Stimulated activated memory B cell treated with anti-CD40 and anti-IgM and Interleukin-4, amounts not matched to agents 10 μg/mL and 1 μg/mL and 100 μg/mL, for 72 hours (primary cell): ENCODE measurements around the gene AGPS.

Experiments
- ATAC-seq: fragments of 150-1000 bp; cut with Tn5 transposase; 2 replicates; pipeline ENCODE4 v1.10.0; 2021
- H3K27ac Mint-ChIP-seq: one replicate; pipeline ENCODE4 v1.8.0; 2022; ENCODE audit warnings: mild to moderate bottlenecking, mixed read lengths
- H3K27me3 Mint-ChIP-seq: one replicate; pipeline ENCODE4 v1.8.0; 2022; ENCODE audit warnings: mixed read lengths
- H3K36me3 Mint-ChIP-seq: one replicate; pipeline ENCODE4 v1.8.0; 2022; ENCODE audit warnings: mixed read lengths
- H3K4me1 Mint-ChIP-seq: one replicate; pipeline ENCODE4 v1.8.0; 2022; ENCODE audit warnings: mixed read lengths
- H3K4me3 Mint-ChIP-seq: one replicate; pipeline ENCODE4 v1.8.0; 2022; ENCODE audit warnings: mild to moderate bottlenecking, moderate library complexity, mixed read lengths
- H3K9me3 Mint-ChIP-seq: one replicate; pipeline ENCODE4 v1.8.0; 2022; ENCODE audit warnings: mixed read lengths

AGPS gene

GRCh38 chr2:177577075-177577474, 184.5 kb downstream of the AGPS start:
- no peaks in the 10 kb centered on the region for H3K27me3 Mint-ChIP-seq
- H3K4me3 Mint-ChIP-seq = no peak overlapping the region
- no peak overlapping the region for H3K27ac Mint-ChIP-seq
- H3K4me1 Mint-ChIP-seq = no peaks in the 10 kb centered on the region
- H3K36me3 Mint-ChIP-seq = no peaks in the 10 kb centered on the region
- peaks cover 2% of the 10 kb centered on the region for H3K9me3 Mint-ChIP-seq
- no peak for ATAC-seq

- no peak for ATAC-seq
- Mint-ChIP-seq H3K4me3 (no peak overlapping the region), H3K4me1 (no peaks in the 10 kb centered on the region), H3K27ac (no peak overlapping the region), H3K27me3 (no peaks in the 10 kb centered on the region), H3K9me3 (peaks cover 3% of the 10 kb centered on the region), H3K36me3 (no peaks in the 10 kb centered on the region)
Measured at GRCh38 chr2:177578454-177578853, 185.9 kb downstream of the AGPS start.

- H3K27me3 Mint-ChIP-seq = no peaks in the 10 kb centered on the region
- no peaks in the 10 kb centered on the region for H3K36me3 Mint-ChIP-seq
- H3K4me1 Mint-ChIP-seq = no peaks in the 10 kb centered on the region
- no peak overlapping the region for H3K27ac Mint-ChIP-seq
- no peak for ATAC-seq
- H3K4me3 Mint-ChIP-seq = no peak overlapping the region
- peaks cover 3% of the 10 kb centered on the region for H3K9me3 Mint-ChIP-seq
Measured at GRCh38 chr2:177579486-177580036, 187.0 kb downstream of the AGPS start.

- Mint-ChIP-seq H3K27me3 (no peaks in the 10 kb centered on the region), H3K27ac (no peak overlapping the region), H3K9me3 (peaks cover 3% of the 10 kb centered on the region), H3K4me3 (no peak overlapping the region), H3K36me3 (no peaks in the 10 kb centered on the region), H3K4me1 (no peaks in the 10 kb centered on the region)
- ATAC-seq = no peak
Measured at GRCh38 chr2:177582000-177582399, 189.4 kb downstream of the AGPS start.

GRCh38 chr2:177584030-177584692, 191.6 kb downstream of the AGPS start:
- Mint-ChIP-seq H3K9me3 (peaks cover 3% of the 10 kb centered on the region), H3K4me1 (no peaks in the 10 kb centered on the region), H3K36me3 (no peaks in the 10 kb centered on the region), H3K27me3 (no peaks in the 10 kb centered on the region), H3K4me3 (no peak overlapping the region), H3K27ac (no peak overlapping the region)
- no peak for ATAC-seq

- no peaks in the 10 kb centered on the region for H3K4me1 Mint-ChIP-seq
- H3K9me3 Mint-ChIP-seq = peaks cover 3% of the 10 kb centered on the region
- ATAC-seq = no peak
- H3K4me3 Mint-ChIP-seq = no peak overlapping the region
- H3K27me3 Mint-ChIP-seq = no peaks in the 10 kb centered on the region
- no peak overlapping the region for H3K27ac Mint-ChIP-seq
- H3K36me3 Mint-ChIP-seq = no peaks in the 10 kb centered on the region
Measured at GRCh38 chr2:177585234-177585863, 192.8 kb downstream of the AGPS start.

GRCh38 chr2:177586154-177586553, 193.6 kb downstream of the AGPS start:
- no peak for ATAC-seq
- Mint-ChIP-seq H3K27me3 (peaks cover 5% of the 10 kb centered on the region), H3K9me3 (peaks cover 3% of the 10 kb centered on the region), H3K4me1 (no peaks in the 10 kb centered on the region), H3K27ac (no peak overlapping the region), H3K36me3 (no peaks in the 10 kb centered on the region), H3K4me3 (no peak overlapping the region)

- Mint-ChIP-seq H3K4me3 (no peak overlapping the region), H3K27me3 (peaks cover 8% of the 10 kb centered on the region), H3K36me3 (no peaks in the 10 kb centered on the region)
Measured at GRCh38 chr2:177587371-177587770, 194.8 kb downstream of the AGPS start.

GRCh38 chr2:177588671-177589070, 196.1 kb downstream of the AGPS start:
- Mint-ChIP-seq H3K36me3 (no peaks in the 10 kb centered on the region), H3K27me3 (peaks cover 8% of the 10 kb centered on the region), H3K27ac (no peak overlapping the region), H3K4me1 (no peaks in the 10 kb centered on the region), H3K9me3 (no peaks in the 10 kb centered on the region), H3K4me3 (no peak overlapping the region)
- no peak for ATAC-seq

More at GRCh38 chr2:177587371-177587770, 194.8 kb downstream of the AGPS start:
- H3K9me3 Mint-ChIP-seq = no peaks in the 10 kb centered on the region
- no peak overlapping the region for H3K27ac Mint-ChIP-seq
- no peak for ATAC-seq
- H3K4me1 Mint-ChIP-seq = no peaks in the 10 kb centered on the region

GRCh38 chr2:177589186-177589585, 196.6 kb downstream of the AGPS start:
- no peaks in the 10 kb centered on the region for H3K36me3 Mint-ChIP-seq
- ATAC-seq = no peak
- no peak overlapping the region for H3K27ac Mint-ChIP-seq
- H3K27me3 Mint-ChIP-seq = peaks cover 8% of the 10 kb centered on the region
- H3K4me3 Mint-ChIP-seq = no peak overlapping the region
- no peaks in the 10 kb centered on the region for H3K9me3 Mint-ChIP-seq
- H3K4me1 Mint-ChIP-seq = no peaks in the 10 kb centered on the region

- Mint-ChIP-seq H3K4me1 (no peaks in the 10 kb centered on the region), H3K27ac (no peak overlapping the region), H3K4me3 (no peak overlapping the region), H3K9me3 (no peaks in the 10 kb centered on the region), H3K36me3 (no peaks in the 10 kb centered on the region), H3K27me3 (peaks cover 8% of the 10 kb centered on the region)
- ATAC-seq = no peak
Measured at GRCh38 chr2:177592397-177592796, 199.8 kb downstream of the AGPS start.

GRCh38 chr2:177592945-177593344, 200.4 kb downstream of the AGPS start:
- H3K27ac Mint-ChIP-seq = no peak overlapping the region
- no peaks in the 10 kb centered on the region for H3K4me1 Mint-ChIP-seq
- H3K36me3 Mint-ChIP-seq = no peaks in the 10 kb centered on the region
- peaks cover 8% of the 10 kb centered on the region for H3K27me3 Mint-ChIP-seq
- no peaks in the 10 kb centered on the region for H3K9me3 Mint-ChIP-seq
- ATAC-seq = no peak
- H3K4me3 Mint-ChIP-seq = no peak overlapping the region

- no peak overlapping the region for H3K27ac Mint-ChIP-seq
- no peak for ATAC-seq
- H3K36me3 Mint-ChIP-seq = no peaks in the 10 kb centered on the region
- peaks cover 8% of the 10 kb centered on the region for H3K27me3 Mint-ChIP-seq
- no peak overlapping the region for H3K4me3 Mint-ChIP-seq
- no peaks in the 10 kb centered on the region for H3K4me1 Mint-ChIP-seq
- H3K9me3 Mint-ChIP-seq = no peaks in the 10 kb centered on the region
Measured at GRCh38 chr2:177593402-177593801, 200.8 kb downstream of the AGPS start.
